ENCODE data around the gene CDC42BPG.

DNA sequence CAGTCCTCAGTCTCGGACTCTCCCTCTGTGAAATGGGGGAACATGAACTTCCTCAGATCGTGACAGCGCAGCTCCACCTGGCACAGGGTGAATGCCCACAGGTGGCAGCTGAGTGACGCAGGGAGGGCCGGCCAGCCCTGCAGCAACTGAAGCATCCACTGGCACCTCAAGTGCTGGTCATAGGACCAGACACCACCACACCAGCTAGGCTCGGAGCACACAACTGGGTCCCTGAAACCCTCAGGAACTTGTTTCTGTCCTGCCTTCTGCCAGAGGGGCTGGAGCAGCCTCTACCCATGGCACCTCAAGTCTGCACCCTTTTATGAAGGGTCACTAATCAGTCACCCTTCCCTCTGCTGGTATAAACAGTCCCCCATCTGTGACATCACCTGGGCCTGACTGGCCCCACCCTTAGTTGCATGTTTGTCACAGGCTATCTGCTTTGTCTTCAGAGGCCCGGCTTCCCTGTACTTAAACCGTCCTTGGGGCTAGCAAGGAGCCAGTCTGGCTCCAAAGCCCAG lies 7.4 kb upstream of the CDC42BPG start:
- TF ChIP-seq POLR2AphosphoS5 (IDR thresholded peaks at IDR 0.05; ENCODE audit: insufficient read depth in 1 of 2, low read depth in 1 of 2) (no peak), POLR2A (IDR thresholded peaks at IDR 0.05) (no peak)
- TF ChIP-seq, protein P1, sequence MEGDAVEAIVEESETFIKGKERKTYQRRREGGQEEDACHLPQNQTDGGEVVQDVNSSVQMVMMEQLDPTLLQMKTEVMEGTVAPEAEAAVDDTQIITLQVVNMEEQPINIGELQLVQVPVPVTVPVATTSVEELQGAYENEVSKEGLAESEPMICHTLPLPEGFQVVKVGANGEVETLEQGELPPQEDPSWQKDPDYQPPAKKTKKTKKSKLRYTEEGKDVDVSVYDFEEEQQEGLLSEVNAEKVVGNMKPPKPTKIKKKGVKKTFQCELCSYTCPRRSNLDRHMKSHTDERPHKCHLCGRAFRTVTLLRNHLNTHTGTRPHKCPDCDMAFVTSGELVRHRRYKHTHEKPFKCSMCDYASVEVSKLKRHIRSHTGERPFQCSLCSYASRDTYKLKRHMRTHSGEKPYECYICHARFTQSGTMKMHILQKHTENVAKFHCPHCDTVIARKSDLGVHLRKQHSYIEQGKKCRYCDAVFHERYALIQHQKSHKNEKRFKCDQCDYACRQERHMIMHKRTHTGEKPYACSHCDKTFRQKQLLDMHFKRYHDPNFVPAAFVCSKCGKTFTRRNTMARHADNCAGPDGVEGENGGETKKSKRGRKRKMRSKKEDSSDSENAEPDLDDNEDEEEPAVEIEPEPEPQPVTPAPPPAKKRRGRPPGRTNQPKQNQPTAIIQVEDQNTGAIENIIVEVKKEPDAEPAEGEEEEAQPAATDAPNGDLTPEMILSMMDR (IDR thresholded peaks at IDR 0.05) = no peak
